Activated T-helper 2 cell treated with anti-CD3 and anti-CD28 coated beads, Interferon-gamma antibody, Interleukin-2, Interleukin-4, amounts not matched to agents 10 μg/mL and 5 μg/mL and 100 μg/mL, durations not matched to agents 14 hours and 24 hours and 36 hours (primary cell): Measurements from ENCODE around the gene SLC24A4. TPM values are rescaled to one million over a fixed set of nuclear protein-coding genes. Genes with fewer than 3 reads are reported as not detected.

ENCODE experiments used
- DNase-seq: peaks from one replicate; pipeline ENCODE4 v3.0.0; 2021; ENCODE audit warnings: low spot score
- H3K27ac Mint-ChIP-seq: one replicate; pipeline ENCODE4 v1.8.0; 2021; ENCODE audit warnings: mixed read lengths
- H3K27me3 Mint-ChIP-seq: one replicate; pipeline ENCODE4 v1.8.0; 2021; ENCODE audit warnings: low read depth, mixed read lengths
- H3K36me3 Mint-ChIP-seq: one replicate; pipeline ENCODE4 v1.8.0; 2021; ENCODE audit warnings: low read depth, mixed read lengths
- H3K4me1 Mint-ChIP-seq: one replicate; pipeline ENCODE4 v1.8.0; 2021; ENCODE audit warnings: low read depth, mixed read lengths
- H3K4me3 Mint-ChIP-seq: one replicate; pipeline ENCODE4 v1.8.0; 2021; ENCODE audit warnings: low read depth, mild to moderate bottlenecking, moderate library complexity, mixed read lengths
- H3K9me3 Mint-ChIP-seq: one replicate; pipeline ENCODE4 v1.8.0; 2021; ENCODE audit warnings: mixed read lengths
- intact Hi-C: fragments of 100-400 bp; cut with micrococcal nuclease; formaldehyde crosslinking; loops from one replicate; pipeline ENCODE4 v1.15.1; 2023
- total RNA-seq: library from RNA; stranded (reverse); gene quantifications from 2 replicates; pipeline ENCODE4 v1.2.3, GENCODE V29; 2022

Gene SLC24A4
- total RNA-seq, 1 donor from 2014 or later, result not detected

DNA sequence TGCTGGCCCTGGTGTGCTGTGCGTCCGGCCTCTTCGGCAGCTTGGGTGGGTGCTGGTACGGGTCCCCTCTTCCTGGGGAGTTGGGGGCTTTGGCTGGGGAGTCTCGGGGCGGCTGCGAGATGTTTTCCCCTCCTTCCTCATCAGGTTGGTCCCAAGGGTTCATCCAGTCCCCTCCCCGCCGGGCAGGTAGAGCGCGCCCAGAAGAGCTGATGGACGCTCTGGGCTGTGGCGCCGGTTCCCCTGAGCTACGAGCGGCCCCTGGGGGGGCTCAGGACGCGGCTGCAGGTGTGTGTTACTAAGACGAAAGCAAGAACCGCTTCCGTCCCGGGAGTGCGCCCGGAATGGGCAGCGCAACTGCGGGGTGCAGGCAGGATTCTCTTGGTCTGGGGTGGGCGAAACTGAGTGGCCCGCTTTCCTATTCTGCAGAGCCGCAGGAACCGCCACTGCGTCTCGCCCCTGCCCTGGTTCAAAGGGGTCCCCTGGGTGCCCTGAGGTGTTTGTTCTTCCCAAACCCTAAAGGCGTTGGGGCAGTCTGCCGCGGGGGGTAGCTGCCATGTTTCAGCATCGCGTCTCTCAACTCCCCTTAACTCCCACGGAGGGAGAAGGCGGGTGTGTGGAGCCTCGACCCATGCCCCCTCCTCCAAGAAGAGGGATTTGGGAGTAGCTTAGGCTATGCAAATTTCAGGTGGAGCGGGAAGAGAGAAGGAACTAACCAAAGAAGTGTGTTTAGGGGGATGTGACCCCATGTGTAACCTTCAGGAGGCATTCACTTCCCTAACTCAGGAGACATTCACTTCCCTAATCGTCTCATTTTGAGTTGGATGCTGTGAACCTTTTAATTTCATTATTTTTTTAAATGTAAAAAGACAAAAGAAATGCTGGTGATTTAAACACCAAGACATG, 1.2 kb downstream of the SLC24A4 start:
- Mint-ChIP-seq H3K9me3 (no peaks in the 10 kb centered on the region), H3K27me3 (peaks cover 52% of the 10 kb centered on the region), H3K4me1 (no peaks in the 10 kb centered on the region), H3K36me3 (no peaks in the 10 kb centered on the region), H3K4me3 (no peak overlapping the region), H3K27ac (no peak overlapping the region)
- intact Hi-C loops, result no loop called here
- DNase-seq, result no peak

DNA sequence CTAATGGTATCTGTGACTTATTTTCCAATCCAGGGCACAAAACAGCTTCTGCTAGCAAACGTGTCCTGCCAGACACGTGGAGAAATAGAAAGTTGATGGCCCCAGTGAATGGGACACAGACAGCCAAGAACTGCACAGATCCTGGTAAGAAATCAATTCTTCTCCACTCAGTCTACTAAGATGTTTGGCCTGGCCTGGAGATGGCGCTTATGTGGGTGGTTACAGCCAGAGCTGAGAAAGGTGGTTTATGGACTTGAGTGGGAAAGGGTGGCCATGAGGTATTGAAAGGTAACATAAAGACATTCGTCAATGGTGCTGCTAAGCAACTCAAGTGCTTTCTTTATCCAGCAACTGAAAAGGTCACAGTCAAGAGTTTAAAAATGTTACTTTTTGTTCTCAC, 2.9 kb downstream of the SLC24A4 start:
- DNase-seq, result no peak
- Mint-ChIP-seq H3K27ac (no peak overlapping the region), H3K27me3 (peaks cover 45% of the 10 kb centered on the region), H3K4me1 (no peaks in the 10 kb centered on the region), H3K4me3 (no peak overlapping the region), H3K36me3 (no peaks in the 10 kb centered on the region), H3K9me3 (no peaks in the 10 kb centered on the region)
- intact Hi-C loops, result no loop called here

DNA sequence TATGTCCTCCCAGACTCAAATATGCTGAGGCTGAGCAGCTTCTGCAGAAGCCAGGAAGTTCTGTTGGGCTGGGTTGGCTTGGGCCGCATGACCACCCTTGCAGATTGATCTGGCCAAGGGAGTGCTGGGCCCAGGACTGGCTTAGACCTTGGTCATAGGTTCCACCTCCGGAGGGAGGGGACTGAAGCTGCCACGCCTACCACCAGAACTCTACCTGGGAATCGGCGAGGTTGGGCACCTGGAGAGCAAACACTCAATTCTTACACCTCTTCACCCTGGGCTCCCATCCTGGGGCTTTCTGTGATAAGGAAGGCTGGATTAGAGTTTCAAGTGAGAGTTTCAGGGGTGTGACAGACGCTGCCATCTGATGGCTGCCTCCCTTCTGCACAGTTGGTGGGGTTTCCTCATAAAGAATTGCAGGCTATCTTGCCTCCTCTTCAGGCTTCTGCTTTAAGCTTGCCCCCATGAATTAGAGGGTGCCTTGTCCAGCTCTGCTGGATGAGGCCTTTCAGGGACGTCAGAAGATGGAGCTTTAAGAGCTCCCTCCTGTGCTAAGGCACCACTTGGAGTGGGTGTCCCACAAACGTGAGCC, 5.8 kb downstream of the SLC24A4 start:
- no peaks in the 10 kb centered on the region for H3K9me3 Mint-ChIP-seq
- intact Hi-C loops, result no loop called here
- no peak overlapping the region for H3K27ac Mint-ChIP-seq
- peaks cover 38% of the 10 kb centered on the region for H3K27me3 Mint-ChIP-seq
- H3K4me1 Mint-ChIP-seq, result no peaks in the 10 kb centered on the region
- DNase-seq, result no peak
- no peak overlapping the region for H3K4me3 Mint-ChIP-seq
- no peaks in the 10 kb centered on the region for H3K36me3 Mint-ChIP-seq

DNA sequence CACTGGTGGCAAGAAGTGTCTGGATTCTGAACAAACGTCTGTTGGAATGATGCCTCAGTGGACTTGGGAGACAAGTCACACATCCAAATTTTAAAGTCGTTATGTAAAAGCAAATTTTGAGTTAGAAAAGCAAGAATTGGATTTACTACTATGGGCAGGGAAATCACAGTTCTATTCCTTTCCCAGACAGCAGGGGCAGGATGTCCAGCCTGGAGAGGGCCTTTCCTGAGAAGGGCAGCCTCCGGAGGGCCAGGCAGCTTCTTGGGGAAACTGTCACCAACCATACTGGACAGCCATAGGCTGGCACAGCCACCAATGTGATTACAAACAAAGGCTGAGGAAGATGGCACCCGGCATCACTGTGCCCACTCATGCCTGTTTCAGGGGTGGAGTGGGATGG, 11.1 kb downstream of the SLC24A4 start:
- Mint-ChIP-seq H3K4me1 (no peaks in the 10 kb centered on the region), H3K27ac (no peak overlapping the region), H3K9me3 (no peaks in the 10 kb centered on the region), H3K4me3 (no peak overlapping the region), H3K36me3 (no peaks in the 10 kb centered on the region), H3K27me3 (peaks cover 21% of the 10 kb centered on the region)
- no peak for DNase-seq
- intact Hi-C loops, result no loop called here

DNA sequence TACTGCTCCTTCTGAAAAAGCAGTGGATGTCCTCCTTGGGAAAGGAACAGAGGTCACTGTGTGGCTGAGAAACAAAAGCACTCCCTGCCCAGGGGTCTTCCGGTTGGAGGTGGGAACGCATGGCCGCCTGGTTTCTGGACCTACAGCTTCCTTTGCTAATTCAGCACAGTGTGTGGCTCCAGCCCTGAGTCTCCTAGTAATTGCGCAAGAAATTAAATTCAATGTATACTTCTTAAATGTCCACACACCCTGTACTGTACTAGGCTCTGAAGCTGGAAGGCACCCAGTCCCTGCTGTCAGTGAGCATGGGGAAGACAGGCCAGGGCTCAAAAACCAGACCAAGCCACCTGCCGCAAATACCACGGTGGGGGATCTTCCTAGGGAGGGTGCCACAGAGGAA, 13.4 kb downstream of the SLC24A4 start:
- Mint-ChIP-seq H3K4me1 (peaks cover 5% of the 10 kb centered on the region), H3K27me3 (peaks cover 26% of the 10 kb centered on the region), H3K36me3 (no peaks in the 10 kb centered on the region), H3K4me3 (no peak overlapping the region), H3K27ac (no peak overlapping the region), H3K9me3 (no peaks in the 10 kb centered on the region)
- intact Hi-C loops, result no loop called here
- DNase-seq, result no peak

DNA sequence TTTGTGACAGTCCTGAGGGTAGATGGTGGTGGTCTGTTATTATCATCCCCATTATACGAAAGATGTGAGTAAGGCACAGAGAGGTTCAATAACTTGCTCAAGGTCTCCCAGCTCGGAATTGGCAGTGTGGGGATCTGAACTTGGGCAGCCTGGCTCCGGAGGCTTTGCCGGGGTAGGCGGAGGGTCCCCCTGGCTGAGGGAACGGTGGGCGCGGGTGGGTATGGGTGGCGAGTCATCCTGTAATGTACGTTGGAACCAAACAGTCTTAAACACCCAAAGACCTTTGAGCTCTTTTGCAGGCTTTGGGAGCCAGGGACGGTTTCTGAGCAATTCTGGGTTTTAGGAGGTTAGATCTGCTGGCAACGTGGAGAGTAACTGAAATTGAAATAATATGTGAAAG, 16.5 kb downstream of the SLC24A4 start:
- Mint-ChIP-seq H3K9me3 (no peaks in the 10 kb centered on the region), H3K4me1 (peaks cover 10% of the 10 kb centered on the region), H3K27ac (no peak overlapping the region), H3K4me3 (no peak overlapping the region), H3K36me3 (no peaks in the 10 kb centered on the region), H3K27me3 (peaks cover 31% of the 10 kb centered on the region)
- intact Hi-C loops, result no loop called here
- no peak for DNase-seq

DNA sequence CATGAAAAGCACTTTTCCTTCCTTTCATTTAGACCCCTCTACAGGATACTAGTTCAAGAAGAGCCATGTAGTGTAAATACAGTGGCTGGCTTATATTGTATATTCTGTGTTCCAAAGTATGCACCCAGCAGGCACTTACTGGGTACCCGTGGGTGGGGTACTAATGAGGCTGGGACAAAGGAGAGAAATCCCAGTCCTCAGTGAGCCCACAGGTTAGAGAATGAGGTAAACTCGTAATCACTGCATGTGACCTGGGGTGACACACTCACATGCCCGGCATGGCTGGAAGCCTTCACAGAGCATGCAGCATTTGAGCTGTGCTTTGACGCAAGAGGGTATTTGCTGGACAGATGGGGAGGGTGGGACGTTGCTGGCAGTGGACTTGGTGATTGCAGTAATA, 17.1 kb downstream of the SLC24A4 start:
- Mint-ChIP-seq H3K36me3 (no peaks in the 10 kb centered on the region), H3K27me3 (peaks cover 36% of the 10 kb centered on the region), H3K9me3 (no peaks in the 10 kb centered on the region), H3K4me1 (peaks cover 10% of the 10 kb centered on the region), H3K4me3 (no peak overlapping the region), H3K27ac (no peak overlapping the region)
- intact Hi-C loops, result loop anchor here (10.0 kb wide), 1 partner anchor 335 kb away; no protein-coding TSS in a partner anchor
- DNase-seq, result no peak

DNA sequence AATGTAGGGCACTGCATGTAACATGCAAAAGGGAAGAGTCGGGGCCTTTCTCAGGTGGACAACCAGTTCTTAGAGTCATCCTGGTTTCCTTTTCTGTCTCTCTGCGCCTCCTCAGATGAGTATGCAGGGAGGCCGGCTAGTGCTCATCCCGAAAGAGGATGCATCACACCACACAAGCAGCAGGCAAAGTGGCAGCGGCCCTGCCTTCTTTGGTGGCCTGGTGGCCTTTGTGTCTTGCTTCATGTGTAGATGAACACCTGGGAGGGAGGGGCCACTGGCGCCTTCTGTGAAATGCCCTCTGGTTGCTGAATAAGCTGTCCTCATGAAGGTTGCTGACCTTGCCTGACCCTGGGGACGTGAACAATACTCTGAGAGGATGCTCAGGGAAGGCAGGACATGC, 18.0 kb downstream of the SLC24A4 start:
- H3K4me3 Mint-ChIP-seq, result no peak overlapping the region

DNA sequence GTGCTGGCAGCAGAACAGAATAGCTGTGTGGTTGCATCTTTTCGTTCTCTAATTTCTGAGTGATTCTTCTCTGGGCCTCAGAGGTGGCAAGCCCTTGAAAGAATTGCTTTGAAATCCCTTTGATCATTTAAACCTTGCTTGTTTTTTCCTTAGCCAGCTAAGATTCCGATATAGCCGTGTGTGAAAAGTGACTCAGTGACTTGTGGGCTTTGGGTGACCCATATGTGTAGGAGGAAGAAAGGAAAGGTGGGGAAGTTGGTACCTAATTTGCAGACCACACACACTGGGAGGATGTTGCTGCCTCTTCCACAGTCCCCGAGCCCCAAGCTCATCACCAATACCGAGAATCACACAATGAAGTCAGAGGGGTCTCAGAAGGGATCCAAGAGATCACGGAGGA, 18.8 kb downstream of the SLC24A4 start:
- H3K27ac Mint-ChIP-seq, result no peak overlapping the region
- peaks cover 46% of the 10 kb centered on the region for H3K27me3 Mint-ChIP-seq
- intact Hi-C loops, result loop anchor here (10.0 kb wide), 1 partner anchor 333 kb away; no protein-coding TSS in a partner anchor
- H3K4me1 Mint-ChIP-seq, result peaks cover 10% of the 10 kb centered on the region
- no peak overlapping the region for H3K4me3 Mint-ChIP-seq
- no peaks in the 10 kb centered on the region for H3K9me3 Mint-ChIP-seq
- no peak for DNase-seq
- no peaks in the 10 kb centered on the region for H3K36me3 Mint-ChIP-seq

More for the DNA sequence above, 18.0 kb downstream of the SLC24A4 start:
- H3K9me3 Mint-ChIP-seq, result no peaks in the 10 kb centered on the region
- H3K27ac Mint-ChIP-seq, result no peak overlapping the region
- H3K36me3 Mint-ChIP-seq, result no peaks in the 10 kb centered on the region
- peaks cover 41% of the 10 kb centered on the region for H3K27me3 Mint-ChIP-seq
- H3K4me1 Mint-ChIP-seq, result peaks cover 10% of the 10 kb centered on the region
- intact Hi-C loops, result loop anchor here (10.0 kb wide), 1 partner anchor 334 kb away; no protein-coding TSS in a partner anchor
- no peak for DNase-seq

DNA sequence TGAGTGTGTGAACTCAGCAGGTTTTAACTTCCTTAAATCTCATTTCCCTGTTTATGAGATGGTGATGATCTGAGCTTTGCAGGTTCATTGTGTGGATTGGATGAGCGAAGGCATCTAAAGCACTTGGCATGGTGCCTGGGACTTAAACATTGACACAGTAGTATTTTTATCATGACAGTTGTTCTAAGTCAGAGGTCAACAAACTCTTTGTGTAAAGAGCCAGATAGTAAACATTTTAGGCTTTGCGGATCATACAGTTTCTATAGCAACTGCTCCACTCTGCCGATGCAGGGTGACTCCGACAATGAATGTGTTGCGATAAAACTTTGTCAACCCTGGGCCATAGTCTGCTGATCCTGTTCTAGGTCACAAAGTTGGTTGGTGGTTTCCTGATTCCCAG, 25.2 kb downstream of the SLC24A4 start:
- H3K36me3 Mint-ChIP-seq, result no peaks in the 10 kb centered on the region
- no peak overlapping the region for H3K27ac Mint-ChIP-seq
- H3K27me3 Mint-ChIP-seq, result peaks cover 50% of the 10 kb centered on the region
- no peaks in the 10 kb centered on the region for H3K4me1 Mint-ChIP-seq
- intact Hi-C loops, result loop anchor here (10.0 kb wide), 1 partner anchor 327 kb away; no protein-coding TSS in a partner anchor
- H3K9me3 Mint-ChIP-seq, result no peaks in the 10 kb centered on the region
- no peak for DNase-seq
- no peak overlapping the region for H3K4me3 Mint-ChIP-seq

DNA sequence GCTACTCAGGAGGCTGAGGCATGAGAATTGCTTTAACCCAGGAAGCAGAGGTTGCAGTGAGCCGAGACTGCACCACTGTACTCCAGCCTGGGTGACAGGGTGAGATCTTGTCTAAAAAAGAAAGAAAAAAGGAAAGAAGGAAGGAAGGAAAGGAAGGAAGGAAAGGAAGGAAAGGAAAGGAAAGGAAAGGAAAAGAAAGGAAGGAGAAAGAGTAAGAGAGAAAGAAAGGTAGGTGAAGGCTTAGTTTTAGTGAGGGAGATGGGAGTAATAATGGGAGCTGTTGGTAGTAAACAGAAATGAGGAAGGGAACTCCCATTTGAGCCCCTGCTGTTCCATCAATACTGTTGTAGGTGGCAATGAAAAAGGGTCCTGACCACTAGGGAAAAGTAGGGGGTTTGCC, 28.8 kb downstream of the SLC24A4 start:
- intact Hi-C loops, result loop anchor here (10.0 kb wide), 1 partner anchor 227 kb away; the partner anchor contains the start of genes CPSF2 and NDUFB1
- Mint-ChIP-seq H3K27ac (no peak overlapping the region), H3K9me3 (no peaks in the 10 kb centered on the region), H3K27me3 (peaks cover 25% of the 10 kb centered on the region), H3K36me3 (no peaks in the 10 kb centered on the region), H3K4me1 (no peaks in the 10 kb centered on the region), H3K4me3 (no peak overlapping the region)
- DNase-seq, result no peak

DNA sequence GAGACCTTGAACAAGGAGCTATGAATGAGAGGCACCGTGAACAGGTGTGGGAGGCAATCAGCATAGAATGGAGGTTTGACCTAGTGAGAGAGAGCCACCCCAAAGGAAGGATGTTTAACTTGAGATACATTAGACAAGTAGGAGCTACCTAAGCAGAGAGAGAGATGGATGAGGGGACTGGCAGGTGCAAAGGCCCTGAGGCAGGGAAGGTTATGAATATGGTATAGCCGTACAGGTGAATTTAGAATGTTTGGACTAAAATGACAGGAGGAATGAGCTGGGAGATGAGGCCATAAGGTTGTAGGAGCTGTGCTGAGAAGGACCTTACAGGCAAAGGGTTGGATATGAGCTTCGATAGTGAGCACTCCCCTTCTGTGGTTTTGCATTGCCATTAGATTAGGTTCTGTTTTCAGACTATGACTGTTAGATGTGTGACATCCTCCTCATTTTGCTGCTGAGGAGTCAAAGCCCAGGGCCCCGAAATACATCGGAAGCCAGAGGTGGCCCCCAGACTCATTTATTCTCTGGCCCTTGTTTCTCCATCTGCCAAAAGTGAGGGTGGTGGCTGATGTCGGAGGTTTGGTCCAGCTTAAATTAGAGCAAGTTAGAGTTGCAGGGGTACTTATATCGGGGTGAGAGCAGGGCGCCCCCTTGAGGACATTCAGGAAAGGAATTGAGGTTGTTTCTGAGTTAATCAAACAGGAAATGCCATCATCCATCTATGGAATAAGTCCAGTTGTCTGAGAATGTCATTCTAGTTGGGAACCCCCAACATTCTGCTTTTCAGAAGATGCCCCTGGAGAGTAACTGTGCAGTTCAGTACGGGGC, 29.4 kb downstream of the SLC24A4 start:
- H3K36me3 Mint-ChIP-seq, result no peaks in the 10 kb centered on the region
- H3K4me1 Mint-ChIP-seq, result no peaks in the 10 kb centered on the region
- intact Hi-C loops, result loop anchor here (10.0 kb wide), 1 partner anchor 228 kb away; the partner anchor contains the start of genes CPSF2 and NDUFB1
- H3K9me3 Mint-ChIP-seq, result no peaks in the 10 kb centered on the region
- H3K27me3 Mint-ChIP-seq, result peaks cover 21% of the 10 kb centered on the region
- peak; percentile 17 for DNase-seq
- no peak overlapping the region for H3K4me3 Mint-ChIP-seq
- no peak overlapping the region for H3K27ac Mint-ChIP-seq
